Adrenal gland (tissue), 5 donors: ENCODE measurements around the gene OR52K2.

Source experiments
- CTCF ChIP-seq, 6 experiments: fragments of 450-650 bp in 4 of 6; fragments of 200-600 bp in 2 of 6; sonication (generic) in 1 of 6; IDR thresholded peaks; 1 replicate in 5 of 6; 2 replicates in 1 of 6; pipeline versions ENCODE4 v1.5.1 to v1.8.0; 2016 to 2021; ENCODE audit warnings: antibody characterized with exemption in 6 of 6, mild to moderate bottlenecking in 2 of 6, moderate library complexity in 1 of 6
- POLR2A ChIP-seq, 2 donors: fragments of 450-650 bp; IDR thresholded peaks; one replicate each; pipeline ENCODE4 v1.6.1; 2017; ENCODE audit warnings: antibody characterized with exemption in 2 of 2, mild to moderate bottlenecking in 2 of 2, moderate library complexity in 1 of 2
- donor health status: DM: no; HTN: no; CAD: no.

- TF ChIP-seq CTCF (IDR thresholded peaks at IDR 0.05) (no peak), POLR2A (IDR thresholded peaks at IDR 0.05) (no peak)
These were observed 35.2 kb downstream of the OR52K2 start for GRCh38 chr11:4484310-4484709.
